Measurements from ENCODE around the gene UFD1.
A peak's percentile ranks its signal among the peaks of the same experiment; 100 is the strongest.

Gene UFD1

DNA sequence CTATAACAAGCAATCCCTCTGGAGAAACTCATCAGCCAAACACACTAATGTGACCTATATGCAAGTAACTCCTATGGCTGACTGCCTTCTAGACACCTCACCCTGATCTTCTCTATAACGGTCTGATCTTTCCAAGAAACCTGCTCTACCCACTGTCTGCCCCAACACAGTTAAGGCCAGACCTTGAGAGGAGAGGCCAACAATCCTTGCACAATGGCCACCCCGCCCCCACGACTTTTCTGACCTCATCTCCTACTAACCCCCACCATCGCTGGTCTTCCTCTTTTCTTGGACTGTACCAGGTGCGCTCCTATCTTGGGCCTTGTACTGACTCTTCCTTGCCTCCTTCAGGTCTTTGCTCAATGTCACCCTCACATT, 59.9 kb downstream of the UFD1 start:
- no peak for DNase-seq

DNA sequence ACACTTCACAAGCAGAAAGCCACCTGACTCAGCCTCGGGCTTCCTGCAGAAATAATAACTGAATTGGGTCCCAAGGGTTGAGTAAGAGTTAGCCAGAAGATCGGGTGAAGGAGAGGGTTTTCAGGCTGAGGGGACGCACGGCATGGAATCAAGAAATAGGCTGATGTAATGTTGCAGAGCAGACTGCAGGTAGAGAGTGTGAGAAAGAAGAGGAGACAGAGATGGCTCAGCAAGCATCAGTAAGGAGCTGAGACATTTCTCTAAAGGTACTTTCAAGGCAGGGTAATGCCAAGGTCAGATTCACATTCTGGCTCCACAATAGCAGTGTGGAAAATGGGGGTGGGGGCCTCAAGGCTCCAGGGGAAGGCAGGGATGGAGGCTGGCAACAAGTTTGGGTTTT, 66.1 kb downstream of the UFD1 start:
- DNase-seq = no peak

- no peak for DNase-seq
These were observed 66.5 kb downstream of the UFD1 start for GRCh38 chr22:19412478-19412877.

- no peak for DNase-seq
These were observed 67.3 kb downstream of the UFD1 start for GRCh38 chr22:19411690-19412045.

GRCh38 chr22:19410941-19411689, 67.9 kb downstream of the UFD1 start:
- DNase-seq = no peak

DNA sequence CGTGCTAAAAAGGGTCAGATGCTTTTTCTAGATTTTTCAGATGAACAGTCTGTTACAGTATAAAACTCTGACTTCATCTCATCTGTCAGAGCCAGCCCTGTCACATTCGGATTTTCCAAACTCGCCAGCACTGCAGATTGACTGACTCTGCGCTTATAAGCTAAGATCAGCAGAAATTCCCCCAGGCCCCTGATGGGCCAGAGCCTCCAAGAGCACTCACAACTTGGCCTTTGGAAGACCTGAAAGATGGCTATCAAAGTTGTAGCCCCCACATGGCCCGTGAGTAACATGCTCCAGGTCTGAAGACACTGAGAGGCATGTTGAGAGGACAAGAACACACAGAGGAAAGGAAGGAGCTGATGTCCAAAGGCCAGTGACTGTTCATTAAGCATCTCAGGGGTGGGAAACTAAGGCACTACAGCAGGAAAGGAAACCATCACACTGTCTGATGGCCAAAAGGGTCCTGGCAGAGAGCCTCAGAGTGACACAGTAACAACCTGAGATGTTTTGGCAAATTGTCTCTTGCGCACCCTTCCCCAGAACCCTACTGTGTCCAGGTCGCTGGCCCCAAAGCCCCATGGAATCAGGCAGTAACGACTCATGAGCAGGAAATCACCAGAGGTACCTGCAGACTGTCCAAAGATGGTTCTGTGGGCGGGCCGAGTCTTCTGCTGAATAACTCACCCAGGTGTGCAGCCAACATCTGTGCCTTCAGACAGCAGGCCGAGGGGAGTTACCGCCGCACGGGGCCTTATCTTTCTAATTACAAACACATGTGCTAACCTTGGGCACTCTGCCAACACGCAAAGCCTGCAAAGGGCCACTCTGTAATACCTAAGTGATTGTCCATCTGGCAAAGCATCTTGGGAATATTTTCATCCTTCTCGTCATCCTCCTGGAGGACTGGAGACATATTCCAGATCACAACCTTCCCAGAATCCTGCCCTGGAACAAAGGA, 71.1 kb downstream of the UFD1 start:
- DNase-seq = peak; percentile 34

GRCh38 chr22:19406846-19407245, 72.1 kb downstream of the UFD1 start:
- DNase-seq = no peak

DNA sequence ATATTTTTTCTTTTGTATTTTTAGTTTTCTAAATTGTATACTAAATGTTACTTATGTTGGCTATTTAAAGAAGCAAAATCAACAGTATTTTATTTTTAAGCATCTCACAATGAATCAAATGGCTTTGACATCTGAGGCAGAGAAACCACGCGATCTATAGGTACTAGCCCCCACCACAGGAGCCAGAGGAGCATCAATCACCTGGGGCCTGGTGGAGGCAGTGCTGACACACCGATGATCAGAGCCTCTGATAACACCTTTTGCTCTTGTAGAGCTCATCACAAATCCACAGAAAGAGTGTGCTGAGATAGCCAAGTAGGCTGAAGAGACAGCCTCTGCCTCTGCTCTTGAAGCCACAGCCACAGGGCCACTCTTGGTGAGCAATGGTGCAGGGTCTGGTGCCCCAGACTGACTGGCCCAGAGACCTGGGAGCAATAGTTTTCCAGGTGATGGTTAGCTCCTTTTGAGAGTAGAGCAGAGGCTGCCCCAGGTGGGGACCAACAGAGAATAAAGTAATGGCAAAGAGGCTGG, 72.6 kb downstream of the UFD1 start:
- DNase-seq = no peak

DNA sequence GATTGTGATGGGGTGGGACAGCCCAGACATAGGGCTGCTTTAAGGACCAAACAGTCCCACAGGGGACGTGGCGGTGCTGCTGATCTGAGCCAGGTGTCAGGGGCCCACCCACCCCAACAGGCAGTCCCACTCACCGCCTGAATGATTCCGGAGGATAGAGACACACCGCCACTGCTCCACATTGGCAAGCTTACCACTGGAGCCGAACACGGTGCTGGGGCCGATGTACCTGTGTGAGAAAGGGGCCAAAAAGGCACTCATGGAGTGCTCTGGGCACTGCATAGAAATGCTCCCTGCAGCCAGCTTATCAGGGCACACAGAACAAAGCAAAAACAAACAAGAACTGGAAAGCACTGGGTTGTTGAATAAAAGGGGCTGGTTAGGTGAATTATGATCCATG, 73.3 kb downstream of the UFD1 start:
- no peak for DNase-seq

- no peak for DNase-seq
These were observed 73.9 kb downstream of the UFD1 start for GRCh38 chr22:19405133-19405532.

DNA sequence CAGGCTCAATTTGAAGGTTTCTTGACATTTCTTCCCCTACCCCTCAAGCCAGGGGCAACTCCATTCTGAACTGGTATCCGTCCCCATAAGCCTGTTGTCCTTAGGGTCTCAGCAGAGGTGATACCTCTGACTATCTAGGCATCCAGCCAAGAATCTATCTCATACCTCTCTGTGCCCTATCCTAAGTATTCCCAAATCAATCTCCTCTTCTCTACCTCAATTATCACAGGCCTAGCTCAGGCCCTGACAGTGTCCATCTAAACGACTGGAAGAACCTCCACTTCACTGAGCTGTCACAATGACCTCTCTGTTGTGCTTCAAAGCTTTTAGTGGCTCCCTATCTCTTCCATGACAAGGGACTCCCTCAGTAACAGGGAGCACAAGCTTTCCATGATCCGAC, 74.3 kb downstream of the UFD1 start:
- no peak for DNase-seq

- no peak for DNase-seq
These were observed 76.3 kb downstream of the UFD1 start for GRCh38 chr22:19402642-19403191.

- no peak for DNase-seq
These were observed 77.5 kb downstream of the UFD1 start for GRCh38 chr22:19401483-19401882.

DNA sequence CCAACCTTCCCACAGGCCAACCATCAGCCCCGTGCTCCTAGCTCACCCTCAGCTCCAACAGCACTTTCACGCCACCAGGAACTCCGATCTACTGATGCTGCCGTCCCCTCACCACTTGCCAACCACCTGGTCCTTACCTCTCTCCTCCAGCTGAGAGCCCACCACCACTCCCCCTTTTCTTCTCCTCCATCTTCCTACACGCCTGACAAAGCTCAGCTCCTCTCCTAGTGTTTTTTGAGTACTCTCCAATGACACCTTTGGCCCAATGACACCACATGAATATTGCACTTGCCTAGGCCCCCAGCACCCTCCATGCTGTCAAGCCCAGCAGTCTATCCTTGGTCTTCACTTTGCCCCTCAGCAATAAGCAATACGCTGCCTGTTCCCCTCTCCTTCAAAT, 78.1 kb downstream of the UFD1 start:
- DNase-seq = no peak

All from NCI-H2171 (cell line).